Measurements from ENCODE around the gene TKTL1. TPM values are rescaled to one million over a fixed set of nuclear protein-coding genes. Genes with fewer than 3 reads are reported as not detected.
"Not testable (repeated sequence)": the region's sequence is repeated elsewhere in the genome, so short reads cannot be mapped to it uniquely, and the experiment has no call there.

TKTL1 gene
- total RNA-seq, 2 experiments from 2014 or later, result 1.3 to 1.5 TPM

DNA sequence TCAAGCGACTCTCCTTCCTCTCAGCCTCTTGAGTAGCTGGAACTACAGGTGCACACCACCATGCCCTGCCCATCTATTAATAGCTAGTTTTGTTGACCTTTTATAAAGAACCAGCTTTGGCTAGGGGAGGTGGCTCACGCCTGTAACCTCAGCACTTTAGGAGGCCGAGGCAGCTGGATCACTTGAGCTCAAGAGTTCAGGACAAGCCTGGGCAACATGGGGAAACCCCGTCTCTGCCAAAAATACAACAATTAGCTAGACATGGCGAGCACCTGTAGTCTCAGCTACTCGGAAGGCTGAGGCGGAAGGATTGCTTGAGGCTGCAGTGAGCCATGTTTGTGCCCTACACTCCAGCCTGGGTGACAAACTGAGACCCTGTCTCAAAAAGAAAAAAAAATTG is 2.7 kb downstream of the TKTL1 start:
- ATAC-seq (no peak), DNase-seq (no peak)
- CTCF ChIA-PET, result interaction anchor here (3.2 kb wide), 1 partner anchor 10 kb away, joined by 13 read pairs; no protein-coding TSS in a partner anchor
- Mint-ChIP-seq H3K27me3 (ENCODE audit: low read depth) (no peaks in the 10 kb centered on the region), H3K36me3 (ENCODE audit: low read depth) (no peaks in the 10 kb centered on the region), H3K4me3 (no peak overlapping the region), H3K4me1 (ENCODE audit: low read depth) (no peaks in the 10 kb centered on the region), H3K27ac (no peak overlapping the region), H3K9me3 (ENCODE audit: insufficient read depth) (no peaks in the 10 kb centered on the region)
- POLR2A ChIA-PET, result no interaction called here

DNA sequence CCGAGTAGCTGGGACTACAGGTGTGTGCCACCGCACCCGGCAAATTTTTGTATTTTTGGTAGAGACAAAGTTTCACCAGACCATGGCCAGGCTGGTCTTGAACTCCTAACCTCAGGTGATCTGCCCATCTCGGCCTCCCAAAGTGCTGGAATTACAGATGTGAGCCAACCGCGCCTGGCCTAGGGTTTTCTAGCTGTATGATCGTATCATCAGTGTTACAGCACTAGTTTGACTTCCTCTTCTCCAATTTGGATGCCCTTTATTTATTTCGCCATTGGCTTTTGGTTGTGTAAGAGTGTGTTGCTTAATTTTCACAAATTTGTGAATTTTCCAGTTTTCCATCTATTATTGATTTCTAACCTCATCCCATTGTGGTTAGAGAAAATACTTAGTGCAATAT is 5.2 kb downstream of the TKTL1 start:
- no peak overlapping the region for H3K27ac Mint-ChIP-seq
- ATAC-seq (no peak), DNase-seq (no peak)
- no peaks in the 10 kb centered on the region for H3K36me3 Mint-ChIP-seq (ENCODE audit: low read depth)
- no peaks in the 10 kb centered on the region for H3K4me1 Mint-ChIP-seq (ENCODE audit: low read depth)
- H3K4me3 Mint-ChIP-seq, result no peak overlapping the region
- no peaks in the 10 kb centered on the region for H3K27me3 Mint-ChIP-seq (ENCODE audit: low read depth)
- no peaks in the 10 kb centered on the region for H3K9me3 Mint-ChIP-seq (ENCODE audit: insufficient read depth)
- ChIA-PET CTCF (interaction anchor here (3.2 kb wide), 1 partner anchor 8 kb away, joined by 13 read pairs; no protein-coding TSS in a partner anchor), POLR2A (no interaction called here)

- H3K4me1 Mint-ChIP-seq (ENCODE audit: low read depth); POLR2A ChIA-PET; H3K27ac Mint-ChIP-seq; DNase-seq; H3K36me3 Mint-ChIP-seq (ENCODE audit: low read depth); H3K4me3 Mint-ChIP-seq; H3K27me3 Mint-ChIP-seq (ENCODE audit: low read depth); CTCF ChIA-PET; H3K9me3 Mint-ChIP-seq (ENCODE audit: insufficient read depth); ATAC-seq: not testable (repeated sequence)
Observed at GRCh38 chrX:154302998-154303397, 7.4 kb downstream of the TKTL1 start.

DNA sequence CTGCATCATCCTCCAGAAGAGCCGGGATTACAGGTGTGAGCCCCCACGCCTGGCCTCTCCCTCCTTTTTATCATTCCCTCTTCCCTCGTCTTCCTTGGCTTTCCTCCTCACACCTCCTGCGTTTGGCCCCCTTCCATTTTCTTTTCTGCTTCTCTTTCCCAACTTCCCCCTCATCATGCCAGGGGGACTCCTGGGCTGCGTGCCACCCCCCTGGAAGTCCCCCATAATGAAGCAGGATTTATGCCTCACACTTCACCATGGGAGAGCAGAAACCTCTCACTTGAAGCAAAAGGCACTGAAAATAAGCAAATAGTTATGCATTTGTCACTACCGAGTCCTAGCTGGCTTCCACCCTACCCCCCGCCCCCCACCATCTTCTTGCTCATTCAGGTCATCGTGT is 7.9 kb downstream of the TKTL1 start:
- CTCF ChIA-PET, result no interaction called here
- no peak for ATAC-seq
- POLR2A ChIA-PET, result no interaction called here
- no peaks in the 10 kb centered on the region for H3K27me3 Mint-ChIP-seq (ENCODE audit: low read depth)
- DNase-seq, result no peak
- no peak overlapping the region for H3K27ac Mint-ChIP-seq
- H3K4me3 Mint-ChIP-seq, result no peak overlapping the region
- peaks cover 13% of the 10 kb centered on the region for H3K4me1 Mint-ChIP-seq (ENCODE audit: low read depth)
- no peaks in the 10 kb centered on the region for H3K9me3 Mint-ChIP-seq (ENCODE audit: insufficient read depth)
- no peaks in the 10 kb centered on the region for H3K36me3 Mint-ChIP-seq (ENCODE audit: low read depth)

DNA sequence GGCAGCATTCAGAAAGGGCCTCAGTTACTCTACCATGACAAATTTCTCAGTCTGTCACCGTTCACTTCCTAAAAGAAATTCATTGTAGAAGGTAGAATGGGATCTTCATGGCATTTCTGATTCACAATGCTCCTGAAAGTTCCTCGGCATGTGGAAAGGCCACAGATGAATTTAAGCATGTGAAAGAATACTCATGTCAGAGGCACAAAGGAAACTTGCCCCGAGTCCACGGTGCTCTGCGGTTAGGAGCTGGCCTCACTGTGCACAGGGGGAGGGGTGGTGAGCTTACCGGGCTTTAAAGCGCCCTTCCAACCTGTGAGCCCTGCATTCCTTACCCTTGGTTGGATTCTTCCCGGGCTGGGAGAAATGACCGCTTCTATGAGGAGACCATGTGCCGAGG is 9.3 kb downstream of the TKTL1 start:
- ChIA-PET POLR2A (no interaction called here), CTCF (no interaction called here)
- Mint-ChIP-seq H3K36me3 (ENCODE audit: low read depth) (no peaks in the 10 kb centered on the region), H3K9me3 (ENCODE audit: insufficient read depth) (no peaks in the 10 kb centered on the region), H3K27ac (no peak overlapping the region), H3K4me3 (no peak overlapping the region), H3K27me3 (ENCODE audit: low read depth) (no peaks in the 10 kb centered on the region), H3K4me1 (ENCODE audit: low read depth) (peaks cover 21% of the 10 kb centered on the region)
- no peak for DNase-seq
- ATAC-seq, result no peak

DNA sequence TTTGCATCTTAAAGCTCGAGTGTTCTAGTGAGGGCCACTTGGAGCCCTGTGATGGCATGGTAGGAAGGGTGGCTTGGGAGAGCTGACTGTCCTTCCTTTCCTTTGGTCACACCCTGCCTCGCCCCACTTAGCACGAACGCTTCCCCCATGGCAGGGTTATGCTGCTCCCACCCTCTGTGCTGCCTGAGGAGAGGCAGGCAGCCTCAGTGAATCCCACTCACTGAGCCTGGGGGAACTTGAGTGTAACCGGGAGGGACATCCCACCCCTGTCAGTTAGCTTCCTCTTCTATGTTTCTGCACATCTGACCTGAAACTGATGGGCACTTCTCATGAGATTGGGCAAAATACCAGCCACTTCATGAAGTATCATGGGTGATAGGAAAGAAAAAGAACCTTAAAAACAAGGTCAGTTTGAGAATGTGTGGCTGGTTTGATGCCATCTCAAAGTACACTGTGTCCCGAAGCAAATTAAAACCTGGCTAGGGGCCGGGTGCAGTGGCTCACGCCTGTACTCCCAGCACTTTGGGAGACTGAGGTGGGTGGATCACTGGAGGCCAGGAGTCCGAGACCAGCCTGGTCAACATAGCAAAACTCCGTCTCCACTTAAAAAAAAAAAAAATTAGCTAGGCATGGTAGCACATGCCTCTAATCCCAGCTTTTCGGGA is 10.1 kb downstream of the TKTL1 start:
- H3K4me1 Mint-ChIP-seq (ENCODE audit: low read depth), result peaks cover 22% of the 10 kb centered on the region
- no peaks in the 10 kb centered on the region for H3K9me3 Mint-ChIP-seq (ENCODE audit: insufficient read depth)
- no peak overlapping the region for H3K4me3 Mint-ChIP-seq
- H3K27me3 Mint-ChIP-seq (ENCODE audit: low read depth), result no peaks in the 10 kb centered on the region
- no peaks in the 10 kb centered on the region for H3K36me3 Mint-ChIP-seq (ENCODE audit: low read depth)
- no peak overlapping the region for H3K27ac Mint-ChIP-seq
- POLR2A ChIA-PET, result no interaction called here
- no peak for ATAC-seq
- CTCF ChIA-PET, result no interaction called here
- DNase-seq, result no peak

- no peak overlapping the region for H3K27ac Mint-ChIP-seq
- DNase-seq (no peak), ATAC-seq (no peak)
- no peaks in the 10 kb centered on the region for H3K27me3 Mint-ChIP-seq (ENCODE audit: low read depth)
- H3K4me1 Mint-ChIP-seq (ENCODE audit: low read depth), result peaks cover 30% of the 10 kb centered on the region
- no peak overlapping the region for H3K4me3 Mint-ChIP-seq
- H3K9me3 Mint-ChIP-seq (ENCODE audit: insufficient read depth), result no peaks in the 10 kb centered on the region
- CTCF ChIA-PET, result interaction anchor here (0.8 to 1.0 kb wide), 2 partner anchors 15 to 20 kb away, joined by 3 read pairs; no protein-coding TSS in a partner anchor
- POLR2A ChIA-PET, result no interaction called here
- H3K36me3 Mint-ChIP-seq (ENCODE audit: low read depth), result no peaks in the 10 kb centered on the region
Observed at GRCh38 chrX:154307202-154307601, 11.6 kb downstream of the TKTL1 start.

DNA sequence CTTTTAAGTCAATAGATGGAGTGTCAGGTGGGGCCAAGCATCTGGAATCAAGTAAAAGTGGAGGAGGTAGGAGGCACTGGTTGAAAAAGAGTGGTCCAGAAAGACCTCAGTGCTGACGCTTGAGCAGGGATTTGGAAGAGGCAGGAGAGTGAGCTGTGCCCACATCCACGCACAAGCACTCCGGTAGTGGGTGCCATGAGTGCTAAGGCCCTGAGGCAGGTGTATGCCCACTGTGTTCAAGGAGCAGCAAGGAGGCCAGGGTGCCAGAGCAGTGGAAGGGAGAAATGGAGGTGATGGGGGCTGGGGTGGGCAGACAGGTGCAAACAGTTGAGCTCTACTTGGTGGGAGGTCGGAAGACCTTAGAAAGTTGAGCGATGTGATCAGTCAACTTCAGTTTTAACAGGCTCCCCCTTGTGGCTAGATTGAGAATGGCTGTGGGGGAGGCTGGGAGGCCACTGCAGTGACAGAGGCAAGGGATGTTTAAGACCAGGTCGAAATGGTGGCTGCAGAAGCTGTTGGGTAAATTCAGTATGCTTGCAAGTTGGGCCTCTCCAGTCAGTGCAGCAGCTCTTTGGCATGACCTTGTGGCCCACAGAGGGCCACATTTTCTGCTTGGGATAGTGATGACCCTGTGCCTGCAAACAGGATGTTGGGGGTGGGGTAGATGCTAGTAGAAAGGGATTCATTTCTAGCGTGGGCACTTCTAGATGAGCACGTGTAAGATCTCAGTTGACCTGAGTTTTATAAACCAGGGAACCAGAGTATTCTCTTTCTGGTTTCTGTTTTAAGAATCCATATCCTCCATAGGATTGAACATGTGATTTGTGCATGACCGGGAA is 12.7 kb downstream of the TKTL1 start:
- peak overlapping the region; percentile 87 for H3K27ac Mint-ChIP-seq
- no peaks in the 10 kb centered on the region for H3K27me3 Mint-ChIP-seq (ENCODE audit: low read depth)
- no peaks in the 10 kb centered on the region for H3K9me3 Mint-ChIP-seq (ENCODE audit: insufficient read depth)
- ChIA-PET POLR2A (interaction anchor here (0.6 kb wide), 1 partner anchor 173 kb away, joined by 3 read pairs; no protein-coding TSS in a partner anchor), CTCF (interaction anchor here (0.7 to 2.8 kb wide), 7 partner anchors 9 to 235 kb away, joined by 3 to 25 read pairs (median 6); no protein-coding TSS in a partner anchor)
- ATAC-seq (peak; percentile 75), DNase-seq (peak; percentile 85)
- H3K4me3 Mint-ChIP-seq, result no peak overlapping the region
- no peaks in the 10 kb centered on the region for H3K36me3 Mint-ChIP-seq (ENCODE audit: low read depth)
- H3K4me1 Mint-ChIP-seq (ENCODE audit: low read depth), result peaks cover 42% of the 10 kb centered on the region

GRCh38 chrX:154309041-154309775 is 13.6 kb downstream of the TKTL1 start:
- POLR2A ChIA-PET, result no interaction called here
- ATAC-seq (no peak), DNase-seq (no peak)
- H3K27me3 Mint-ChIP-seq (ENCODE audit: low read depth), result no peaks in the 10 kb centered on the region
- no peaks in the 10 kb centered on the region for H3K36me3 Mint-ChIP-seq (ENCODE audit: low read depth)
- CTCF ChIA-PET, result interaction anchor here (1.0 to 2.8 kb wide), 6 partner anchors 8 to 234 kb away, joined by 3 to 25 read pairs (median 8); no protein-coding TSS in a partner anchor
- H3K27ac Mint-ChIP-seq, result peak overlapping the region; percentile 87
- peaks cover 47% of the 10 kb centered on the region for H3K4me1 Mint-ChIP-seq (ENCODE audit: low read depth)
- no peak overlapping the region for H3K4me3 Mint-ChIP-seq
- no peaks in the 10 kb centered on the region for H3K9me3 Mint-ChIP-seq (ENCODE audit: insufficient read depth)

- no peak for ATAC-seq
- no peaks in the 10 kb centered on the region for H3K9me3 Mint-ChIP-seq (ENCODE audit: insufficient read depth)
- H3K27me3 Mint-ChIP-seq (ENCODE audit: low read depth), result no peaks in the 10 kb centered on the region
- H3K4me1 Mint-ChIP-seq (ENCODE audit: low read depth), result peaks cover 47% of the 10 kb centered on the region
- DNase-seq, result no peak
- H3K36me3 Mint-ChIP-seq (ENCODE audit: low read depth), result no peaks in the 10 kb centered on the region
- H3K4me3 Mint-ChIP-seq, result no peak overlapping the region
- no peak overlapping the region for H3K27ac Mint-ChIP-seq
- CTCF ChIA-PET, result interaction anchor here (2.8 kb wide), 1 partner anchor 18 kb away, joined by 25 read pairs; no protein-coding TSS in a partner anchor
- POLR2A ChIA-PET, result no interaction called here
Observed at GRCh38 chrX:154310616-154311536, 15.3 kb downstream of the TKTL1 start.

- Mint-ChIP-seq H3K27me3 (ENCODE audit: low read depth) (no peaks in the 10 kb centered on the region), H3K9me3 (ENCODE audit: insufficient read depth) (no peaks in the 10 kb centered on the region), H3K4me1 (ENCODE audit: low read depth) (peaks cover 49% of the 10 kb centered on the region), H3K27ac (no peak overlapping the region), H3K36me3 (ENCODE audit: low read depth) (no peaks in the 10 kb centered on the region), H3K4me3 (no peak overlapping the region)
- ATAC-seq (no peak), DNase-seq (no peak)
- CTCF ChIA-PET, result no interaction called here
- POLR2A ChIA-PET, result no interaction called here
Observed at GRCh38 chrX:154312116-154312515, 16.5 kb downstream of the TKTL1 start.
